WTC11 (cell line): ENCODE data around the gene CRACR2A. TPM values are rescaled to one million over a fixed set of nuclear protein-coding genes. Genes with fewer than 3 reads are reported as not detected.

ENCODE experiments used
- ATAC-seq: fragments of 200-7000 bp; cut with Tn5 transposase; 2 replicates; pipeline ENCODE4 v1.10.0; 2021; ENCODE audit warnings: mild to moderate bottlenecking, moderate library complexity
- CTCF ChIA-PET: fragments of 300-600 bp; sonication (Branson Sonifier 250); formaldehyde crosslinking; loops from one replicate; lab custom pipeline; 2021; ENCODE audit warnings: antibody characterized with exemption; lab: Charles Lee
- POLR2A ChIA-PET: fragments of 350-600 bp; sonication (Branson Sonifier 250); formaldehyde crosslinking; loops from one replicate; lab custom pipeline; 2021; ENCODE audit warnings: antibody characterized with exemption; lab: Charles Lee
- DNase-seq: peaks from one replicate; pipeline ENCODE4 v3.0.0; 2021; ENCODE audit warnings: low spot score
- H3K27ac Mint-ChIP-seq: 2 replicates; pipeline ENCODE4 v1.8.0; 2021; ENCODE audit warnings: mixed read lengths
- H3K27me3 Mint-ChIP-seq: 2 replicates; pipeline ENCODE4 v1.8.0; 2021; ENCODE audit warnings: low read depth, mild to moderate bottlenecking, moderate library complexity, mixed read lengths
- H3K36me3 Mint-ChIP-seq: 2 replicates; pipeline ENCODE4 v1.8.0; 2021; ENCODE audit warnings: mixed read lengths
- H3K4me1 Mint-ChIP-seq: 2 replicates; pipeline ENCODE4 v1.8.0; 2022; ENCODE audit warnings: mixed read lengths
- H3K4me3 Mint-ChIP-seq: 2 replicates; pipeline ENCODE4 v1.8.0; 2021; ENCODE audit warnings: mild to moderate bottlenecking, moderate library complexity, mixed read lengths
- H3K9me3 Mint-ChIP-seq: 2 replicates; pipeline ENCODE4 v1.8.0; 2021; ENCODE audit warnings: mixed read lengths
- CREM ChIP-seq: sonication (generic); formaldehyde crosslinking; IDR thresholded peaks from 2 replicates; pipeline ENCODE4 v1.8.1; 2022; ENCODE audit warnings: mild to moderate bottlenecking, missing genetic modification reagents, moderate library complexity
- ETV6 ChIP-seq: sonication (generic); formaldehyde crosslinking; IDR thresholded peaks from 2 replicates; pipeline ENCODE4 v1.8.1; 2022; ENCODE audit warnings: mild to moderate bottlenecking, missing genetic modification reagents
- FOXK1 ChIP-seq: sonication (generic); formaldehyde crosslinking; IDR thresholded peaks from 2 replicates; pipeline ENCODE4 v1.8.0; 2022; ENCODE audit warnings: mild to moderate bottlenecking, moderate library complexity, missing genetic modification reagents
- FOXP1 ChIP-seq: sonication (generic); formaldehyde crosslinking; IDR thresholded peaks from 2 replicates; pipeline ENCODE4 v1.8.0; 2022; ENCODE audit warnings: missing genetic modification reagents, mild to moderate bottlenecking, moderate library complexity, borderline replicate concordance
- JUN ChIP-seq: sonication (generic); formaldehyde crosslinking; IDR thresholded peaks from 2 replicates; pipeline ENCODE4 v1.8.0; 2023; ENCODE audit warnings: mild to moderate bottlenecking, missing genetic modification reagents
- MLX ChIP-seq: sonication (generic); formaldehyde crosslinking; IDR thresholded peaks from 2 replicates; pipeline ENCODE4 v1.8.1; 2023; ENCODE audit warnings: mild to moderate bottlenecking, missing genetic modification reagents, moderate library complexity
- NFE2L1 ChIP-seq: sonication (generic); formaldehyde crosslinking; IDR thresholded peaks from 2 replicates; pipeline ENCODE4 v1.8.1; 2023; ENCODE audit warnings: missing genetic modification reagents
- SP1 ChIP-seq: sonication (generic); formaldehyde crosslinking; conservative IDR thresholded peaks from 2 replicates; pipeline ENCODE4 v1.8.1; 2022; ENCODE audit warnings: missing genetic modification reagents
- ZNF121 ChIP-seq: sonication (generic); formaldehyde crosslinking; IDR thresholded peaks from 2 replicates; pipeline ENCODE4 v1.8.0; 2023; ENCODE audit warnings: missing genetic modification reagents
- ZNF219 ChIP-seq: sonication (generic); formaldehyde crosslinking; IDR thresholded peaks from 2 replicates; pipeline ENCODE4 v1.8.0; 2023; ENCODE audit warnings: missing genetic modification reagents, mild to moderate bottlenecking, borderline replicate concordance
- ZNF232 ChIP-seq: sonication (generic); formaldehyde crosslinking; IDR thresholded peaks from 2 replicates; pipeline ENCODE4 v1.8.0; 2022; ENCODE audit warnings: mild to moderate bottlenecking, missing genetic modification reagents
- ZNF416 ChIP-seq: fragments of 250-450 bp; sonication (Bioruptor Pico); IDR thresholded peaks from 2 replicates; pipeline ENCODE4 v1.9.0; 2021; ENCODE audit warnings: mild to moderate bottlenecking, inconsistent platforms
- ZNF671 ChIP-seq: fragments of 250-450 bp; sonication (Bioruptor Pico); IDR thresholded peaks from 2 replicates; pipeline ENCODE4 v1.8.0; 2021; ENCODE audit warnings: mild to moderate bottlenecking
- total RNA-seq: library from RNA; stranded (reverse); gene quantifications from 3 replicates; pipeline ENCODE4 v1.2.3, GENCODE V29; 2021
- TF ChIP-seq, protein P1 (sequence below): sonication (generic); formaldehyde crosslinking; IDR thresholded peaks from 2 replicates; pipeline ENCODE4 v1.8.1; 2022; ENCODE audit warnings: low read depth, mild to moderate bottlenecking, moderate library complexity, missing genetic modification reagents, borderline replicate concordance
- TF ChIP-seq, protein P2 (sequence below): sonication (generic); formaldehyde crosslinking; IDR thresholded peaks from 2 replicates; pipeline ENCODE4 v1.8.0; 2023; ENCODE audit warnings: mild to moderate bottlenecking, missing genetic modification reagents
- TF ChIP-seq, protein P3 (sequence below): sonication (generic); formaldehyde crosslinking; IDR thresholded peaks from 2 replicates; pipeline ENCODE4 v1.8.1; 2023; ENCODE audit warnings: mild to moderate bottlenecking, moderate library complexity, missing genetic modification reagents

Gene CRACR2A
- total RNA-seq, 1 experiment from 2014 or later: 2.6 TPM

GRCh38 chr12:3795066-3795465, 42.2 kb upstream of the CRACR2A start:
- peaks cover 8% of the 10 kb centered on the region for H3K9me3 Mint-ChIP-seq
- no peaks in the 10 kb centered on the region for H3K27me3 Mint-ChIP-seq
- H3K4me3 Mint-ChIP-seq: no peak overlapping the region
- POLR2A ChIA-PET: no interaction called here
- no peak overlapping the region for H3K27ac Mint-ChIP-seq
- no peak for ATAC-seq
- no peak for DNase-seq
- TF ChIP-seq FOXK1 (CRISPR knock-in tag) (no peak), FOXP1 (CRISPR knock-in tag) (no peak), JUN (CRISPR knock-in tag) (no peak), ZNF121 (no peak), ZNF219 (CRISPR knock-in tag) (no peak), ETV6 (CRISPR knock-in tag) (no peak), MLX (CRISPR knock-in tag) (no peak), ZNF416 (no peak), CREM (CRISPR knock-in tag) (no peak), SP1 (CRISPR knock-in tag) (no peak)
- TF ChIP-seq, protein P1, sequence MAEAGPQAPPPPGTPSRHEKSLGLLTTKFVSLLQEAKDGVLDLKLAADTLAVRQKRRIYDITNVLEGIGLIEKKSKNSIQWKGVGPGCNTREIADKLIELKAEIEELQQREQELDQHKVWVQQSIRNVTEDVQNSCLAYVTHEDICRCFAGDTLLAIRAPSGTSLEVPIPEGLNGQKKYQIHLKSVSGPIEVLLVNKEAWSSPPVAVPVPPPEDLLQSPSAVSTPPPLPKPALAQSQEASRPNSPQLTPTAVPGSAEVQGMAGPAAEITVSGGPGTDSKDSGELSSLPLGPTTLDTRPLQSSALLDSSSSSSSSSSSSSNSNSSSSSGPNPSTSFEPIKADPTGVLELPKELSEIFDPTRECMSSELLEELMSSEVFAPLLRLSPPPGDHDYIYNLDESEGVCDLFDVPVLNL (CRISPR knock-in tag): no peak
- TF ChIP-seq, protein P2, sequence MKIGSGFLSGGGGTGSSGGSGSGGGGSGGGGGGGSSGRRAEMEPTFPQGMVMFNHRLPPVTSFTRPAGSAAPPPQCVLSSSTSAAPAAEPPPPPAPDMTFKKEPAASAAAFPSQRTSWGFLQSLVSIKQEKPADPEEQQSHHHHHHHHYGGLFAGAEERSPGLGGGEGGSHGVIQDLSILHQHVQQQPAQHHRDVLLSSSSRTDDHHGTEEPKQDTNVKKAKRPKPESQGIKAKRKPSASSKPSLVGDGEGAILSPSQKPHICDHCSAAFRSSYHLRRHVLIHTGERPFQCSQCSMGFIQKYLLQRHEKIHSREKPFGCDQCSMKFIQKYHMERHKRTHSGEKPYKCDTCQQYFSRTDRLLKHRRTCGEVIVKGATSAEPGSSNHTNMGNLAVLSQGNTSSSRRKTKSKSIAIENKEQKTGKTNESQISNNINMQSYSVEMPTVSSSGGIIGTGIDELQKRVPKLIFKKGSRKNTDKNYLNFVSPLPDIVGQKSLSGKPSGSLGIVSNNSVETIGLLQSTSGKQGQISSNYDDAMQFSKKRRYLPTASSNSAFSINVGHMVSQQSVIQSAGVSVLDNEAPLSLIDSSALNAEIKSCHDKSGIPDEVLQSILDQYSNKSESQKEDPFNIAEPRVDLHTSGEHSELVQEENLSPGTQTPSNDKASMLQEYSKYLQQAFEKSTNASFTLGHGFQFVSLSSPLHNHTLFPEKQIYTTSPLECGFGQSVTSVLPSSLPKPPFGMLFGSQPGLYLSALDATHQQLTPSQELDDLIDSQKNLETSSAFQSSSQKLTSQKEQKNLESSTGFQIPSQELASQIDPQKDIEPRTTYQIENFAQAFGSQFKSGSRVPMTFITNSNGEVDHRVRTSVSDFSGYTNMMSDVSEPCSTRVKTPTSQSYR (CRISPR knock-in tag): no peak
- TF ChIP-seq, all 79 proteins: peak for 0
- Mint-ChIP-seq H3K36me3 (peaks cover 13% of the 10 kb centered on the region), H3K4me1 (peaks cover 34% of the 10 kb centered on the region)
- CTCF ChIA-PET: interaction anchor here (1.7 to 2.5 kb wide), 2 partner anchors 9 to 495 kb away, joined by 8 to 11 read pairs; no protein-coding TSS in a partner anchor

GRCh38 chr12:3792623-3793288, 39.8 kb upstream of the CRACR2A start:
- ATAC-seq (peak; percentile 51), DNase-seq (no peak)
- Mint-ChIP-seq H3K36me3 (peaks cover 7% of the 10 kb centered on the region; the same call in 1 of the 2 replicates), H3K9me3 (peaks cover 4% of the 10 kb centered on the region), H3K27ac (peak overlapping the region; percentile 71; the same call in 1 of the 2 replicates), H3K27me3 (no peaks in the 10 kb centered on the region), H3K4me1 (peaks cover 38% of the 10 kb centered on the region), H3K4me3 (no peak overlapping the region)
- CTCF ChIA-PET: interaction anchor here (1.0 to 3.2 kb wide), 3 partner anchors 11 to 492 kb away, joined by 3 to 24 read pairs (median 4); no protein-coding TSS in a partner anchor
- no peak for TF ChIP-seq FOXP1 (CRISPR knock-in tag)
- no peak for TF ChIP-seq ZNF232 (CRISPR knock-in tag)
- TF ChIP-seq, protein P3, sequence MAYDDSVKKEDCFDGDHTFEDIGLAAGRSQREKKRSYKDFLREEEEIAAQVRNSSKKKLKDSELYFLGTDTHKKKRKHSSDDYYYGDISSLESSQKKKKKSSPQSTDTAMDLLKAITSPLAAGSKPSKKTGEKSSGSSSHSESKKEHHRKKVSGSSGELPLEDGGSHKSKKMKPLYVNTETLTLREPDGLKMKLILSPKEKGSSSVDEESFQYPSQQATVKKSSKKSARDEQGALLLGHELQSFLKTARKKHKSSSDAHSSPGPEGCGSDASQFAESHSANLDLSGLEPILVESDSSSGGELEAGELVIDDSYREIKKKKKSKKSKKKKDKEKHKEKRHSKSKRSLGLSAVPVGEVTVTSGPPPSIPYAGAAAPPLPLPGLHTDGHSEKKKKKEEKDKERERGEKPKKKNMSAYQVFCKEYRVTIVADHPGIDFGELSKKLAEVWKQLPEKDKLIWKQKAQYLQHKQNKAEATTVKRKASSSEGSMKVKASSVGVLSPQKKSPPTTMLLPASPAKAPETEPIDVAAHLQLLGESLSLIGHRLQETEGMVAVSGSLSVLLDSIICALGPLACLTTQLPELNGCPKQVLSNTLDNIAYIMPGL (CRISPR knock-in tag): no peak
- no peak for TF ChIP-seq ZNF671
- TF ChIP-seq NFE2L1 (CRISPR knock-in tag): no peak
- POLR2A ChIA-PET: interaction anchor here (0.7 kb wide), 1 partner anchor 479 kb away, joined by 5 read pairs; no protein-coding TSS in a partner anchor
